Body of pancreas (tissue), 4 donors: Measurements from ENCODE around the gene BMPER. TPM values are rescaled to one million over a fixed set of nuclear protein-coding genes. Genes with fewer than 3 reads are reported as not detected.

ENCODE experiments used
- ATAC-seq: fragments of 150-250 bp; one replicate; pipeline ENCODE4 v1.9.1; 2016
- DNase-seq, 4 donors: peaks; one replicate each; pipeline ENCODE4 v3.0.0-alpha.2; 2019
- H3K27ac ChIP-seq, 4 donors: fragments of 200-600 bp; sonication (generic); 1 replicate in 3 of 4; 2 replicates in 1 of 4; pipeline versions ENCODE4 v1.5.1 to v1.6.1; 2016 to 2019; ENCODE audit warnings: mild to moderate bottlenecking in 1 of 4, mixed read lengths in 1 of 4, moderate library complexity in 1 of 4
- H3K27me3 ChIP-seq, 2 donors: fragments of 200-600 bp; sonication (generic); one replicate each; pipeline ENCODE4 v1.6.0; 2016; ENCODE audit warnings: mild to moderate bottlenecking in 1 of 2
- H3K36me3 ChIP-seq, 2 donors: fragments of 200-600 bp; sonication (generic); replicated peaks in 1 of 2; 2 replicates each; pipeline ENCODE4 v1.5.1; 2016; ENCODE audit warnings: low read depth in 2 of 2; ENCODE audit not compliant: insufficient read depth in 1 of 2
- H3K4me1 ChIP-seq: fragments of 200-600 bp; sonication (generic); one replicate; pipeline ENCODE4 v1.6.0; 2016
- H3K4me3 ChIP-seq, 2 donors: fragments of 200-600 bp; sonication (generic); 1 replicate in 1 of 2; 2 replicates in 1 of 2; pipeline ENCODE4 v1.5.1; 2016 to 2019
- H3K9me3 ChIP-seq, 3 donors: fragments of 200-600 bp; sonication (generic); 1 replicate in 2 of 3; 2 replicates in 1 of 3; pipeline ENCODE4 v1.5.1; 2016
- CTCF ChIP-seq, 7 experiments: fragments of 450-650 bp in 4 of 7; fragments of 200-600 bp in 3 of 7; sonication (generic) in 3 of 7; IDR thresholded peaks; one replicate each; pipeline ENCODE4 v1.5.1; 2016 to 2019; ENCODE audit warnings: antibody characterized with exemption in 7 of 7
- POLR2A ChIP-seq, 3 donors: fragments of 450-650 bp; IDR thresholded peaks; one replicate each; pipeline ENCODE4 v1.6.1; 2016; ENCODE audit warnings: antibody characterized with exemption in 3 of 3, mild to moderate bottlenecking in 2 of 3
- WGBS, 2 donors: methylation state at CpG; one replicate each; pipeline ENCODE4 v1.1.5; 2017; 5-methylcytosine and 5-hydroxymethylcytosine counted together
- intact Hi-C: fragments of 100-400 bp; cut with DNase I; formaldehyde crosslinking; loops from one replicate; pipeline ENCODE4 v1.15.1; 2023
- total RNA-seq, 2 donors: library from RNA; depleted of rRNA; stranded (reverse); fragments of >200 nt; gene quantifications; one replicate each; pipeline ENCODE4 v1.1.0, GENCODE V29; 2016

The BMPER gene
- total RNA-seq, 2 donors from 2014 or later = 0.33 to 0.78 TPM

- Histone ChIP-seq H3K4me3 (no peak overlapping the region), H3K9me3 (peaks cover 0 to 3% (median 0%) of the 10 kb centered on the region in 3 donors), H3K4me1 (peaks cover 8% of the 10 kb centered on the region), H3K27ac (no peak overlapping the region), H3K27me3 (no peaks in the 10 kb centered on the region), H3K36me3 (no peaks in the 10 kb centered on the region)
- ATAC-seq (no peak), DNase-seq (no peak)
- no peak for TF ChIP-seq POLR2A (IDR thresholded peaks at IDR 0.05)
- no peak for TF ChIP-seq CTCF (IDR thresholded peaks at IDR 0.05)
- intact Hi-C loops = no loop called here
- 71 to 84% methylated on average over 2 of the region's 2 CpGs for WGBS, 2 donors
These were observed 125.8 kb downstream of the BMPER start for GRCh38 chr7:34031156-34031555.

- ATAC-seq (no peak), DNase-seq (no peak)
- Histone ChIP-seq H3K4me3 (no peak overlapping the region), H3K36me3 (no peaks in the 10 kb centered on the region), H3K27ac (no peak overlapping the region), H3K27me3 (no peaks in the 10 kb centered on the region), H3K9me3 (peaks cover 0 to 3% (median 0%) of the 10 kb centered on the region in 3 donors), H3K4me1 (peaks cover 21% of the 10 kb centered on the region)
- intact Hi-C loops = no loop called here
- 77 to 100% methylated on average over 1 of the region's 1 CpG for WGBS, 2 donors
- TF ChIP-seq CTCF (IDR thresholded peaks at IDR 0.05) (no peak), POLR2A (IDR thresholded peaks at IDR 0.05) (no peak)
These were observed 129.4 kb downstream of the BMPER start for GRCh38 chr7:34034728-34035127.

- Histone ChIP-seq H3K9me3 (peaks cover 0 to 3% (median 0%) of the 10 kb centered on the region in 3 donors), H3K27me3 (no peaks in the 10 kb centered on the region), H3K4me1 (peaks cover 21% of the 10 kb centered on the region), H3K4me3 (no peak overlapping the region), H3K36me3 (no peaks in the 10 kb centered on the region), H3K27ac (peak overlapping the region in 3 of 4 donors; percentile 29 to 70 (median 65))
- ATAC-seq = peak; percentile 91
- peak; percentile 74 to 85 (median 80) for DNase-seq
- WGBS, 2 donors = 14 to 22% methylated on average over 8 of the region's 8 CpGs
- intact Hi-C loops = no loop called here
- no peak for TF ChIP-seq CTCF (IDR thresholded peaks at IDR 0.05)
- TF ChIP-seq POLR2A (IDR thresholded peaks at IDR 0.05) = no peak
These were observed 130.9 kb downstream of the BMPER start for GRCh38 chr7:34036051-34036920.

- 75 to 77% methylated on average over 8 to 10 of the region's 10 CpGs for WGBS, 2 donors
- intact Hi-C loops = no loop called here
- H3K27ac ChIP-seq = peak overlapping the region in 3 of 4 donors; percentile 29 to 70 (median 65)
These were observed 131.8 kb downstream of the BMPER start for GRCh38 chr7:34036972-34037792.

More at GRCh38 chr7:34036972-34037792, 131.8 kb downstream of the BMPER start:
- TF ChIP-seq CTCF (IDR thresholded peaks at IDR 0.05) (no peak), POLR2A (IDR thresholded peaks at IDR 0.05) (no peak)
- H3K27me3 ChIP-seq = no peaks in the 10 kb centered on the region
- ATAC-seq = no peak
- DNase-seq = peak in 1 of 4 donors; percentile 13
- no peaks in the 10 kb centered on the region for H3K36me3 ChIP-seq
- no peak overlapping the region for H3K4me3 ChIP-seq
- H3K9me3 ChIP-seq = peaks cover 0 to 3% (median 0%) of the 10 kb centered on the region in 3 donors
- peaks cover 21% of the 10 kb centered on the region for H3K4me1 ChIP-seq
